PC-3 (cell line): ENCODE data around the gene DLG2.

Source experiments
- CTCF ChIP-seq: fragments of 300-600 bp; sonication (generic); conservative IDR thresholded peaks from 2 replicates; pipeline ENCODE4 v1.5.1; 2017; ENCODE audit warnings: antibody characterized with exemption, low read depth, mild to moderate bottlenecking, low read length
- EZH2 ChIP-seq: fragments of 300-600 bp; sonication (generic); IDR thresholded peaks from one replicate; pipeline ENCODE4 v1.6.1; 2017; ENCODE audit warnings: antibody characterized with exemption, mild to moderate bottlenecking, low read length; ENCODE audit not compliant: unreplicated experiment
- EZH2phosphoT487 ChIP-seq: fragments of 300-600 bp; sonication (generic); IDR thresholded peaks from 2 replicates; pipeline ENCODE4 v1.6.1; 2018; ENCODE audit warnings: mild to moderate bottlenecking, antibody characterized with exemption, low read length, borderline replicate concordance

- TF ChIP-seq CTCF: no peak
- no peak for TF ChIP-seq EZH2
- TF ChIP-seq EZH2phosphoT487: no peak
Observed at GRCh38 chr11:83611031-83611430, 2016.1 kb downstream of the DLG2 start.
